ENCODE data around the gene MPV17L.
A peak's percentile ranks its signal among the peaks of the same experiment; 100 is the strongest.
"Not testable (repeated sequence)": the region's sequence is repeated elsewhere in the genome, so short reads cannot be mapped to it uniquely, and the experiment has no call there.

The MPV17L gene

DNA sequence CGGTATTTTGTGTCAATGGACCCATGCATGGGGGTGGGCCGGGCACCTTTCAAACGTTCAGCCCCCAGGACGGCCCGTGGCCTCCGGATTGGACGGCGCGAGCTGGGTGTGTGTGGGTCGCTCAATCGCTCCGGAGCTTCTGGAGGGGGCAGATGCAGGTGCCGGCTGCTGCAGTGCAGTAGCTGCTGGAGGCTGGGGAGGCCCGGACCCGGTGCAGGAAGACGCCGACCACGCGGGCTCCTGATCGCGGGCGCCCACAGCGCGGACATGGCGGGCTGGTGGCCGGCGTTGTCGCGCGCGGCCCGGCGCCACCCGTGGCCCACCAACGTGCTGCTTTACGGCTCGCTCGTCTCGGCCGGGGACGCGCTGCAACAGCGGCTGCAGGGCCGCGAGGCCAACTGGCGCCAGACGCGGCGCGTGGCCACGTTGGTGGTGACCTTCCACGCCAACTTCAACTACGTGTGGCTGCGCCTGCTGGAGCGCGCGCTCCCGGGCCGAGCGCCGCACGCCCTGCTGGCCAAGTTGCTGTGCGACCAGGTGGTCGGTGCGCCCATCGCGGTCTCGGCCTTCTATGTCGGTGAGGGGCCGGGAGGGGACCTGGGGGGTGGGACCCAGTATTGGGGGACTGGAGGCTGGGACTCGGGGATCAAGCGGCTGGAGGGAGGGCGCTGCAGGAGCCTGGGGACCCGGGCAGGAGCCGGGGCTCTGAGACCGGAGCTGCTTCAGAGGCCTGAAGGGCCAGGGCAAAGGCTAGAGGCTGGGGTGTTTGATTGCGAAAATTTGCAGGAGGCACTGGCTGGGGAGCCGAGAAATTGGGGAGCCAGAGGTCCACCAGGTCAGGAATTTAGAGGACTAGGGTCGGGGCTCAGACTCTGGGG lies at the start of gene MPV17L:
Gene MPV17L, plus strand, starts transcription at position 124 of the 878 bp plus-strand sequence. Its CDS starts 144 bp downstream, at position 268.
- DNase-seq: peak; percentile 13

DNA sequence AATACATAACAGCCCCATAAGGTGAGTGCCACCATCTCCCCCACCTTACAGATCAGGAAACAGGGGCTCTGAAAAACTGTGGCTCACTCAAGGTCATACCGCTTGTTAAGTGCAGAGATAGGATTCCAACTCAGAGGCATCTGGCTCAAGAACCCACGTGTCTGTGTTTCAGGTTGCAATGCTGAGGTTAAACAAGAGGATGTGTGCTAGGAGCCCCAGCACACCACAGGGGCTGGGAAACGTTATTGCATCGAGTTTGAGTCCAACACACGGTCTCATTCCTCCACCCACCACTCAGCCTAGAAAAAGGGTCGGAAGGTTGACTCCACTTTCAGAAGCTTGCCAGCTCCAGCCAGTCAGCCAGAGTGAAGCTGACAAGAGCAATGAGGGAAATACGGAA lies 46.8 kb upstream of the MPV17L start:
- not testable (repeated sequence) for DNase-seq

DNA sequence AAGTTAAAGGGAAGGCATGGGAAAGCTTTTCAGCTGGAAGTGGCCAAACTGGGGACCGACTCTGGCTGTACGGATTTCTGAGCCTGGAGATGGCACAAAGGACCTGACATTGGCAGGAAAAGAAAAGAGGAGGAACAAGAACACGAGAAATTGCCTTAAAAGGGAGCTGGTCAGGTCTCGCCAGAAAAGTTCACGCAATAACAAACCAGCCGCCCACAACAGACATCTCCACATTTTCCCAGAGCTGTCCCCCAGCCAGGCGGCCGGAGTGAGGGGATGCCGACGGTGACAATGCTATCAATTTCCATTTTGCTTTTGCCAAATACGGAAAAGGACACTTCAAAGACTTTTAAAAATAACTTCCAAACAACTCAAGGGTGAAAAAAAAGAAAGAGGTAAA lies 44.3 kb upstream of the MPV17L start:
- not testable (repeated sequence) for DNase-seq

DNA sequence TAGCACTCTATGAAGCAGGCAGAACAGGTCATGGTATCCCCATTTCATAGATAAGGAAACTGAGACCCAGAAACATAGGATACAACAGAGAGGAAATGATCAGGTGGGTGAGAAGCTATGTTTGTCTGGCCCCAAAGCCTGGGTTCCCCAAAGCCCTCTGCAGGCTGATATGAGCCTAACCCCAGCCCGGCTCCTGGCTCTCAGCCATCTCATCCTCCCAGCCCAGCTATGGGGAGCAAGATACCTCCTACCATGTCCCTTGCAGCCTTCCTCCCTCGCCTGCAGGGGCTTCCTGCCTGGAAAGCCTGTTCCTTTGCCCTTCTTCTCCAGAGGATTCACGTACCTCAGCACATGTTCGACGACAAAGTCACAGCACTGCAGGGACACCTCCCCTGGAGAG lies 43.8 kb upstream of the MPV17L start:
- DNase-seq: not testable (repeated sequence)

DNA sequence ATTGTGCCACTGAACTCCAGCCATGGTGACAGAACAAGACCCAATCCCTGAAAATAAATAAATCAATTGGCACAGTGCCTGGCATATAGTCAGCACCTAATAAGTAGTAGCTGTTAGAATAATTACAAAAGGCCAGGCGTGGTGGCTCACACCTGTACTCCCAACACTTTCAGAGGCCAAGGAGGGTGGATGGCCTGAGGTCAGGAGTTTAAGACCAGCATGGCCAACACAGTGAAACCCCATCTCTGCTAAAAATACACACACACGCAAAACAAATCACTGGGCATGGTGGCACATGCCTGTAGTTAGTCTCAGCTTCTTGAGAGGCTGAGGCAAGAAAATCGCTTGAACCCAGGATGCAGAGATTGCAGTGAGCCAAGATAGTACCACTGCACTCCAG lies 42.7 kb upstream of the MPV17L start:
- DNase-seq: not testable (repeated sequence)

DNA sequence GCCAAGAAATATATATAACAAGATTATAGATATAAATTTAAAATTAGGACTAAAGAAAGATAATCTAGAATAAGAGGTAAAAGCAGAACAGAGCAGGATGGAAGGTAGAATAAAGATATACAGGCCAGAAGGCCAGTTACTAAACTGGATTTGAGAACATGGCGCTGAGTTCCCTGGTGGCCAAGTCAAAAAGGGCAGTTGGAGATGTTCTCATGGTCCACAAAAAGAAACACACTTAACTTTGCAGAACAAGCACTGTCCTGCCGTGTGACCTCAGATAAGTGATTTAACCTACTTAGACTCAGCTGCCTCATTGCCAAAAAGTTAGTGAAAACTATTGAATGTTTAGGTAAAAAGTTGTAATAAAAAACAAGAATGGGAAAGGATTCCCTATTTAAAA lies 40.7 kb upstream of the MPV17L start:
- DNase-seq: not testable (repeated sequence)

DNA sequence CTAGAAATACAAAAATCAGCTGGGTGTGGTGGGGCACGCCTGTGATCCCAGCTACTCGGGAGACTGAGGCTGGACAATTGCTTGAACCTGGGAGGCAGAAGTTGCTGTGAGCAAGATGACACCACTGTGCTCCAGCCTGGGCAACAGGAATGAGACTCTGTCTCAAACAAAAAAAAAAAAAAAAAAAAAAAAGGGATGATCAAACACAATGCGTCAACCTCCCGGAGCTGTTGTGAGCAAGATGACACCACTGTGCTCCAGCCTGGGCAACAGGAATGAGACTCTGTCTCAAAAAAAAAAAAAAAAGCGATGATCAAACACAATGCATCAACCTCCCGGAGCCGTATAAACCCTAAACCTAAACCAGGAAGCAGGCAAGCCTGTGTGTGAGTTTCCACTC lies 38.1 kb upstream of the MPV17L start:
- DNase-seq: not testable (repeated sequence)

DNA sequence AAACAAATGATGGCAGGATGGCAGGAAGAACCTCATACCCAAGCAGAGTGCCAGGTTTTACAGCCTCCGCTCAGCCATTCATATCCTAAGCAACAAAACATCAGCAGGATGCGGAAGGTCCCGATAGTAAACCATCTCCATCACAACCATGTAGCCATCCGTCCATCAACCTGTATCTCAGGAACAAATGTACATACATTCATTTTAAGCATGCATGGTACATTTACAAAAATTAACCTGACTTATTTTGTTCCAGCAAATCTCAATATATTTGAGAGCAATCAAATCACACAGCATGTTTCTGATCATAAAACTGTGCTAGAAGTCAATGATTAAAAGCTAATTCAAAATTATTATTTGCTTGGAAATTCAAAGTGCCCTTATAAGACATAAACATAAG lies 17.4 kb upstream of the MPV17L start, which contains the start of gene NPIPA5:
Gene NPIPA5, minus strand, starts transcription at position 101 of the 400 bp plus-strand sequence. Its CDS starts 0 bp downstream, at position 101.
- DNase-seq: not testable (repeated sequence)

DNA sequence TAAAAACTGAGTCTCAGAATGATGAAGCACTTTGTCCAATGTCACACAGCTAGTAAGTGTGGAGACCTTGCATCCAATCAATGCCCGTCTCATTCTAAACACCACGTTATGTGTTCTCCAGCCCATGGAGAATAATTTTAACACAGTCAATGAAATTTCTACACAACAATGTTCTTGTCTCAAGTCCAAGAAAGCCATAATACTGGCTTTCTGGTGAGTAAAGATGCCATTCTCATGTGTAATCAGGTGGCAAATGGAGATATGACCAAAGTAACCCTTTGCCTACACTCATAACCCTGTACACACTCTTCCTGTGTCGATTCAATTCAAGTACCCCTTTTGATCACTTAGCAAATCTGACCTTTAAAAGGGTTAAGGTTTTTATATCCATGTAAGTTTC lies 12.7 kb upstream of the MPV17L start:
- DNase-seq: not testable (repeated sequence)

DNA sequence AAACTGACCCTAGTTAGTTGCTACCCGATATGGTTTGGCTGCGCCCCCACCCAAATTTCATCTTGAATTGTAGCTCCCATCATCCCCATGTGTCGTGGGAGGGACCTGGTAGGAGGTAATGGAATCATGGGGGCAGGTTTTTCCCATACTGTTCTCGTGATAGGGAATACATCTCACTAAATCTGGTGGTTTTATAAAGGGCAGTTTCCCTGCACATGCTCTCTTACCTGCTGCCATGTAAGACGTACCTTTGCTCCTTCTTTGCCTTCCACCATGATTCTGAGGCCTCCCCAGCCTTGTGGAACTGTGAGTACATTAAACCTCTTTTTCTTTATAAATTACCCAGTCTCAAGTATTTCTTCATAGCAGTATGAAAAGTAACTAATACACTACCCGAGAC lies 7.5 kb upstream of the MPV17L start:
- DNase-seq: not testable (repeated sequence)

DNA sequence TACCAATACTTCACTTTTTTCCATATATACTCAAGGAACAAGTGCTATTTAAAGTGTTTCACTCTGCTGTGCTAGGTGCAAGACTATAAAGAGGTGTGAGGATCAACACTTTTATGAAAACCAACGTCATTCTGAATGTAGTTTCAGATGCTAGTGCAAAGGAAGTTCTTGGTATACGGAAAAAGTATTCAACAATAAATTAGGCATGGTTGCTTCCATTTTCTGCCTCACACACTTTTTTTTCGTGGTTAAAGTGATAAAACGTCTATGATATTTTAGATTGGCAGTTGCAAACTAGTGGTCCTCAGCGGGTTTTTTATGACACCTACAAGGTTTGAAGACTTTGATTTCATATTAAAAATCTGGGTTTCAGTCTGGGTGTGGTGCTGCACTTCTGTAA lies 5.6 kb upstream of the MPV17L start:
- not testable (repeated sequence) for DNase-seq

DNA sequence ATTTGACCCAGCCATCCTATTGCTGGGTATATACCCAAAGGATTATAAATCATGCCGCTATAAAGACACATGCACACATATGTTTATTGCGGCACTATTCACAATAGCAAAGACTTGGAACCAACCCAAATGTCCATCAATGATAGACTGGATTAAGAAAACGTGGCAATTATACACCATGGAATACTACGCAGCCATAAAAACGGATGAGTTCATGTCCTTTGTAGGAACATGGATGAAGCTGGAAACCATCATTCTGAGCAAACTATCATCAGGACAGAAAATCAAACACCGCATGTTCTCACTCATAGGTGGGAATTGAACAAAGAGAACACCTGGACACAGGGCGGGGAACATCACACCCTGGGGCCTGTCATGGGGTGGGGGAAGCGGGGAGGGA lies 2.5 kb upstream of the MPV17L start:
- DNase-seq: not testable (repeated sequence)

DNA sequence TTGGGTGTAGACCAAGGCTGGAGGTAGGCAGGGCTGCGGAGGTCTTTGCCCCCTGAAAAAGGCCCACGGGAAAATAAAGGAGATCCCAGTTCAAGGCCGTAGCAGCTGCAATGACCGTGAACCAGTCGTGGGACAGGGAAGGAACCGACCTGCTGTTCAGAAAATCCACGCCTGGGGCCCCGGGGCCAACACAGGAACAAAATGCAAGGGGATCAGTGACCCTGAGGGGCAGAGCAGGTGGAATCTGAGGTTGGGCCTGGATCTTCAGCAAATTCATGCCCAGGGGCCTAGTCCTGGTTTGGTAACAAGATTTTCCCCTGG lies 915 bp downstream of the MPV17L start:
- DNase-seq: not testable (repeated sequence)

DNA sequence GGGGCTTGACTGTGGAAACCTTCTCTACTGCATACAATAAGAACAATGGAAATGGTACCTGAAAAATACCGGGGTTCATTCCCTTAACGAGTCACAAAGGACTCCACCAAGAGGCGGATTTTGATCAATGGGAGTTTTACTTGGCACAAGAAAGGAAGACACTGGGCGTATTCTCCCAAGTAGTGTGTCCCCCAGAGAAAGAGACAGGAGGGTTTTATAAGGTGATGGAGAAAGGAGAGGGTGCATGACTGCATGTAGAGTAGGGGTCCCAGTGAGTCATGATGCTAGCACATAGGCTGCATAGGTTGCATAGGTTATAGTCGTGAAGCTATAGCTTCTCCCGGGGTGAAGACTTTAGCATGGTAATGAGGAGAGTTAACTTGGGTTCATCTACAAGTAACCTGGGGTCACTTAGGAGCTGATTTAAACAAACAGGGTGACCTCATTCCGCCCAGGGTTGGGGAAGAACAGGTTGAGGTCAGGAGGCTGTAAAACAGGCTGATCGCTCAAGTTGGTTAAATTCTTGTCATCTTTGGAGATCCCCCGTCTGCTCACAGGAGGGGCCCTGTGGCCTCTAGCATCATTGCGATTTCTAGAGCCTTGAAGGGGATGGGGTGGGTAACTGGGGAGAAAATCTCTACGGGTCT lies 1.5 kb downstream of the MPV17L start:
- DNase-seq: no peak

DNA sequence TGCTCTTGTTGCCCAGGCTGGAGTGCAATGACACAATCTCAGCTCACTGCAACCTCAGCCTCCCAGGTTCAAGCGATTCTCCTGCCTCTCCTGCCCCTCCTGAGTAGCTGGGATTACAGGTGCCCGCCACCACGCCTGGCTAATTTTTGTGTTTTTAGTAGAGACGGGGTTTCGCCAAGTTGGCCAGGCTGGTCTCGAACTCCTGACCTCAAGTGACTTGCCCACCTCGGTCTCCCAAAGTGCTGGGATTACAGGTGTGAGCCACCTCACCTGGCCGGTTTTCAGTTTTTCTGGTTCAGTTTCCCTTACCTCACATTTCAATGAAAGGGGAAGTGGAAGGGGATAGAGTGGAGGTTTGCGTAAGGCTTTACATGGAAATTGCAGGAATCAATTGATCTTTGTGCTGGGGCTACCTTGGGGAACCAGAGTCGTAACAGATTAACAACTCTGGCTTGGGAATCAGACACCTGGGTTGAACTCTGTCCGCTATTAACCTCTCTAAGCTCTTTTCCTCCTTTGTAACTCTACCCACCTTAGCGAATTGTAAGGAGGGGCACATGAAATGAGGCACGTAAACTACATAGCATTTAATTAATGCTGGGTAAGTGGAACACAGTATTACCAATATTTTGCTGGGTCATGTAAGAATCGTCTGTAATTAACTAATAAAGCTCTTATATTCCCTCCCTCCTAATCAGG lies 3.2 kb downstream of the MPV17L start:
- DNase-seq: no peak

DNA sequence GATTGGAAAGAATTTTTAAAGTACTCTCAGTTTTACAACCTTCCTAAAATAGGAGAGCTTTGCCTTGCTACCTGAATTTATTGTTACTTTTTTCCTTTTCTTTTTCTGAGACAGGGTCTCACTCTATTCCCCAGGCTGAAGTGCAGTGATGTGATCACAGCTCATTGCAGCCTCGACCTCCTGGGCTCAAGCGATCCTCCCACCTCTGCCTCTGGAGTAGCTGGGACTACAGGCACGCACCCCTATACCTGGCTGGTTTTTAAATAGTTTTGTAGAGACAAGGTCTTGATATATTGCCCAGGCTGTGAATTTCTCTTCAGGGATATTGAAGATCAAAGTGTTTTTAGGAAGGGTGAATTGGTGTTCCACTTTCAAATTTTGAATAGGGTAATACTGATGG lies 3.8 kb downstream of the MPV17L start:
- no peak for DNase-seq

DNA sequence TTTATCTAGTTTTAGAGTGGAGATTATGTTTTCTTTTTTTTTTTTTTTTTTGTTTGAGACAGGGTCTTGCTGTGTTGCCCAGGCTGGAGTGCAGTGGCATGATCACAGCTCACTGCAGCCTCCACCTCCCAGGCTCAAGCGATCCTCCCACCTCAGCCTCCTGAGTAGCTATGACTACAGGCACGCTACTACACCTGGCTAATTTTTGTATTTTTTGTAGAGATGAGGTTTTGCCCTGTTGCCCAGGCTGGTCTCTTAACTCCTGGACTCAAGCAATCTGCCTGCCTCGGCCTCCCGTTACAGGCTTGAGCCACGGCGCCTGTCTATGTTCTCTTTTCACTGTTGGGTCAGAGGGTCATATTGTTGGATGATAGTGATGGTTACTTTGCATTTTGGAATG lies 4.8 kb downstream of the MPV17L start:
- not testable (repeated sequence) for DNase-seq

DNA sequence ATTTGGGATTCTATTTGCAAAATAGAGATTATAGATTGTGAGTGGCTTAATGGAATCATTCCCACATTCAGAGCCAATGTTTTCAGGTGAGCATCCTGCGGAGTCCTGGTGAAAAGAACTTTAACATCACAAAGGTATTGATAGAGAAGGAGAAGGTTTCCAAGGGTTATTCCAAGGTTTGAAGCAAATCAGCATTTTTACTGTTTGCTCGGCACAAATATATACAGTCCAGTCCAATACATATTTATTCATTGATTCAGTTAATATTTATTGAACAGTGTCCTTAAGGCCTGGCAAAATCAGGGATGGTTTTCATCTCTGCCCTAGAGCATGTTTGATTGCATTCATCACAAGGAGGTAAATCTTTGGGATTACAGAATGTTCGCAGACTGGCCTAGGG lies 6.4 kb downstream of the MPV17L start:
- DNase-seq: no peak

DNA sequence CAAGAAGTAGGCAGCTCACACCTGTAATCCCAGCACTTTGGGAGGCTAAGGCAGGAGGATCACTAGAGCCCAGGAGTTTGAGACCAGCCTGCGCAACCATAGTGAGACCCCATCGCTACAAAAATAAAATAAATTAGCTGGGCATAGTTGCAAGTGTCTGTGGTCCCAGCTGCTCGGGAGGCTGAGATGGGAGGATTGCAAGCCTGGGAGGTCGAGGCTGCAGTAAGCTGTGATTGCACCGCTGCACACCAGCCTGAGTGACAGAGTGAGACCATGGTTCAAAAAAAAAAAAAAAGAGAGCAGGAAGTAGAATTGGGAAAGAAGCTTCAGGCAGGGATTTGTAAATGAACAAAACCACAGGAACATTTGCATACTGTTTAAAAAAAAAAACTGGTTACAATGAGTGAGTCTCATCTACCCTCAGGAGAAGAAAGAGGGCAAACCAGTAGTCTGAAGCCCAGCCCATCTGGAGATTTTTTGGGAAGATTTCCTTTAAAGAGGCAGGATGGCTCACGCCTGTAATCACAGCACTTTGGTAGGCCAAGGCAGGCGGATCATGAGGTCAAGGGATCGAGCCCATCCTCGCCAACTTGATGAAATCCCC lies 7.9 kb downstream of the MPV17L start:
- DNase-seq: peak; percentile 83

DNA sequence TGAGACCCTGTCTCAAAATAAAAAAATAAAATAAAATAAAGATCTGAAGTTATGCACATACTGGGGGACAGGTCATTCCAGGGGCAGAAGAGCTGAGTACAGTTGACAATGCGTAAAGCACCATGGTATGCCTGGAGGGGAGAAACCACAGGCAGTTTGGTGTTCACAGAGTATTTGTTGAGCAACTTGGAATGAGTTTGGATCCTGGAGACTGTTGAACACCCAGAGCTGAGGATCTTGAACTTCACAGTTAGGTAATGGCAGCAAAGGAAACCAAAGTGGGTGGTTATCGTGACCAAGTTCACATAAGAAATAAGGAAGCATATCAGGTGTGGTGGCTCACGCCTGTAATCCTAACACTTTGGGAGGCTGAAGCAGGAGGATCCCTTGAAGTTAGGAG lies 8.5 kb downstream of the MPV17L start:
- not testable (repeated sequence) for DNase-seq

DNA sequence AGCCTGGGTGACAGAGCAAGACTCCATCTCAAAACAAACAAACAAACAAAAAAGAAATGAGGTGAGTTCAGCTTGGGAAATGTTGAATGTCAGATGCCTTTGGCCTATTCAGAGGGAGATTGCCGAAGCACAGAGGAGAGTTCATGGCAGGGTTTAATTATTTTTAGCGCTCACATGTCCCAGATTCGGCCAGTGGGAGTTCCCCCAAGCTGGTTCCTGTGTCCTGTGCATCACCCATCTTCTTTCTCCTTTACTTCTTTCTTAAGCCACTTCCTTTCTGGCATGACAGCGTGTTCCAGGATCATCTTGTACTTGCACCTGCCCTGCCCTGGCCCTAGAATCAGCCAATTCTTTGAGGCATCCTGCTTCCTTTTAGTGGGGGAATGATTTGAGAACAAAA lies 9.2 kb downstream of the MPV17L start:
- no peak for DNase-seq

DNA sequence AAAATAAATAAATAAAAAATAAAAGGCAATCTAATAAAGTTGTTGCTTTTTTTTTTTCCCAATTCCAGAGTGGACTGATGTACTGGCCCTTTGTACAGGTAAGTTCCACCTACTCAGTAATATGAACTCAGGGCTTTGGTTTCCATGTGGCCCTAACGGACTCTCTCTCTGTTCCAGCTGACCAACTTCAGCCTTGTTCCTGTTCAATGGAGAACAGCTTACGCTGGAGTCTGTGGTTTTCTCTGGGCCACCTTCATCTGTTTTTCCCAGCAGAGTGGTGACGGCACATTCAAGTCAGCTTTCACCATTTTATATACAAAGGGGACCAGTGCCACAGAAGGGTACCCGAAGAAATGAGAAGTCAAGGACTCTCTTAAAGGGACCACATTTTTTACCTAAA lies 12.2 kb downstream of the MPV17L start:
- not testable (repeated sequence) for DNase-seq

DNA sequence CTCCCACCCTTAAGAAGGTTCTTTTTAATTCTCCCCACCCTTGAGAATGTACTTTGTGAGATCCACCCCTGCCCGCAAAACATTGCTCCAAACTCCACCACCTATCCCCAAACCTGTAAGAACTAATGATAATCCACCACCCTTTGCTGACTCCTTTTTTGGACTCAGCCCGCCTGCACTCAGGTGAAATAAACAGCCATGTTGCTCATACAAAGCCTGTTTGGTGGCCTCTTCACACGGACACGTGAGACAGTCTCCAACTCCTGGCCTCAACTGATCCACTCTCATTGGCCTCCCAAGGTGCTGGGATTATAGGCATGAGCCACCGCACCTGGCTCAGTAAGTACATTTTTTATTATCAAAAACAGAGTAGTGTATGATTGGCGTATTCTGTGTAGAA lies 13.9 kb downstream of the MPV17L start:
- DNase-seq: not testable (repeated sequence)
